B cell (primary cell): ENCODE data around the gene KCNMB2. TPM values are rescaled to one million over a fixed set of nuclear protein-coding genes. Genes with fewer than 3 reads are reported as not detected.

Source experiments
- ATAC-seq: fragments of 200-7000 bp; cut with Tn5 transposase; one replicate; pipeline ENCODE4 v1.10.0; 2021; ENCODE audit warnings: low read depth, mild to moderate bottlenecking, moderate number of reproducible peaks, moderate library complexity
- CTCF ChIA-PET: fragments of 350-600 bp; sonication (Branson Sonifier 250); formaldehyde crosslinking; loops from one replicate; lab custom pipeline; 2021; ENCODE audit warnings: antibody characterized with exemption, inconsistent platforms; lab: Charles Lee
- POLR2A ChIA-PET: fragments of 350-600 bp; sonication (Branson Sonifier 250); formaldehyde crosslinking; loops from one replicate; lab custom pipeline; 2021; ENCODE audit warnings: antibody characterized with exemption; lab: Charles Lee
- DNase-seq: peaks from one replicate; pipeline ENCODE4 v3.0.0; 2013
- H2AFZ ChIP-seq: 2 replicates; pipeline ENCODE4 v1.6.1; 2012; ENCODE audit warnings: mild to moderate bottlenecking, low read depth, low read length; ENCODE audit not compliant: insufficient read depth, poor library complexity, severe bottlenecking
- H3K27ac ChIP-seq, 2 donors: 1 replicate in 1 of 2; 2 replicates in 1 of 2; pipeline ENCODE4 v1.5.1; 2012 to 2013; ENCODE audit warnings: low read length in 2 of 2, mild to moderate bottlenecking in 2 of 2, moderate library complexity in 1 of 2
- H3K27me3 ChIP-seq, 4 experiments: fragments of 200-600 bp in 1 of 4; sonication (generic) in 1 of 4; replicated peaks in 1 of 4; 1 replicate in 2 of 4; 2 replicates in 2 of 4; pipeline versions ENCODE4 v1.6.1 to v1.7.0; 2013 to 2016; ENCODE audit warnings: low read length in 3 of 4, mild to moderate bottlenecking in 2 of 4, mixed read lengths in 1 of 4, moderate library complexity in 1 of 4; ENCODE audit not compliant: insufficient read depth in 4 of 4, control insufficient read depth in 3 of 4; ENCODE audit errors: control extremely low read depth in 1 of 4
- H3K36me3 ChIP-seq, 2 experiments: replicated peaks in 1 of 2; 1 replicate in 1 of 2; 2 replicates in 1 of 2; pipeline versions ENCODE4 v1.6.1 to v1.7.1; 2013; ENCODE audit warnings: low read length in 1 of 2; ENCODE audit not compliant: insufficient read depth in 2 of 2, control insufficient read depth in 1 of 2; ENCODE audit errors: control extremely low read depth in 1 of 2, extremely low read depth in 1 of 2
- H3K4me1 ChIP-seq, 2 donors: fragments of 200-600 bp in 1 of 2; sonication (generic) in 1 of 2; 1 replicate in 1 of 2; 2 replicates in 1 of 2; pipeline versions ENCODE4 v1.5.1 to v1.6.1; 2013 to 2017; ENCODE audit warnings: low read length in 2 of 2; ENCODE audit not compliant: control insufficient read depth in 2 of 2, insufficient read depth in 2 of 2
- H3K4me2 ChIP-seq: replicated peaks from 2 replicates; pipeline ENCODE3; 2012; ENCODE audit warnings: mild to moderate bottlenecking, low read depth, low read length; ENCODE audit not compliant: poor library complexity, severe bottlenecking
- H3K4me3 ChIP-seq, 5 experiments: fragments of 200-600 bp in 1 of 5; sonication (generic) in 1 of 5; 1 replicate in 3 of 5; 2 replicates in 2 of 5; pipeline versions ENCODE4 v1.5.1 to v1.7.0; 2011 to 2016; ENCODE audit warnings: low read length in 4 of 5, mild to moderate bottlenecking in 4 of 5, low read depth in 2 of 5, control low read depth in 1 of 5, moderate library complexity in 1 of 5; ENCODE audit not compliant: insufficient read depth in 1 of 5; ENCODE audit errors: control extremely low read depth in 1 of 5, extremely low read depth in 1 of 5
- H3K79me2 ChIP-seq: fragments of 200-600 bp; sonication (generic); one replicate; pipeline ENCODE4 v1.6.0; 2016; ENCODE audit warnings: low read length; ENCODE audit not compliant: control insufficient read depth, insufficient read depth
- H3K9ac ChIP-seq: fragments of 200-600 bp; sonication (generic); 2 replicates; pipeline ENCODE4 v1.6.1; 2017; ENCODE audit warnings: mild to moderate bottlenecking, low read length, moderate library complexity
- H3K9me3 ChIP-seq, 3 donors: one replicate each; pipeline versions ENCODE4 v1.6.1 to v1.7.1; 2013; ENCODE audit warnings: low read length in 2 of 3; ENCODE audit not compliant: control insufficient read depth in 2 of 3, insufficient read depth in 1 of 3; ENCODE audit errors: control extremely low read depth in 1 of 3
- H4K20me1 ChIP-seq: 2 replicates; pipeline ENCODE4 v1.6.0; 2012; ENCODE audit warnings: mild to moderate bottlenecking, low read length; ENCODE audit not compliant: insufficient read depth, control insufficient read depth, poor library complexity, severe bottlenecking
- H3K27ac Mint-ChIP-seq: one replicate; pipeline ENCODE4 v1.8.0; 2021; ENCODE audit warnings: mixed read lengths
- H3K27me3 Mint-ChIP-seq: one replicate; pipeline ENCODE4 v1.8.0; 2021; ENCODE audit warnings: mixed read lengths
- H3K4me1 Mint-ChIP-seq: one replicate; pipeline ENCODE4 v1.8.0; 2021; ENCODE audit warnings: mixed read lengths
- H3K4me3 Mint-ChIP-seq: one replicate; pipeline ENCODE4 v1.8.0; 2021; ENCODE audit warnings: mixed read lengths
- H3K9me3 Mint-ChIP-seq: one replicate; pipeline ENCODE4 v1.8.0; 2022; ENCODE audit warnings: mixed read lengths; ENCODE audit not compliant: insufficient read depth
- EZH2 ChIP-seq: IDR thresholded peaks from 2 replicates; pipeline ENCODE4 v1.6.1; 2012; ENCODE audit warnings: borderline replicate concordance, low read depth, mild to moderate bottlenecking, moderate library complexity, low read length; ENCODE audit not compliant: insufficient read depth, poor library complexity, severe bottlenecking
- WGBS: methylation state at CpG from one replicate; pipeline ENCODE4 v1.1.5; 2013; ENCODE audit warnings: missing lambda C conversion rate; ENCODE audit not compliant: insufficient coverage; 5-methylcytosine and 5-hydroxymethylcytosine counted together
- intact Hi-C: fragments of 100-400 bp; cut with micrococcal nuclease; formaldehyde crosslinking; loops from one replicate; pipeline ENCODE4 v1.10.0; 2022
- polyA plus RNA-seq: library from polyadenylated mRNA; depleted of rRNA; stranded (reverse); fragments of >200 nt; gene quantifications from 2 replicates; pipeline ENCODE4 v1.2.3, GENCODE V29; 2012
- total RNA-seq, 2 donors: library from RNA; stranded (reverse); fragments of 120-200 nt in 1 of 2; gene quantifications; 1 replicate in 1 of 2; 2 replicates in 1 of 2; pipeline versions ENCODE4 v1.2.3 to v1.2.4, GENCODE V29; 2013 to 2022
- TF ChIP-seq, protein P1 (sequence below): fragments of 200-600 bp; IDR thresholded peaks from one replicate; pipeline ENCODE4 v1.8.0; 2022; ENCODE audit warnings: antibody characterized with exemption, mild to moderate bottlenecking

Gene KCNMB2
- total and polyA plus RNA-seq, 2 donors (not counting 1 experiment from before 2014, with no cell fraction given), result not detected

DNA sequence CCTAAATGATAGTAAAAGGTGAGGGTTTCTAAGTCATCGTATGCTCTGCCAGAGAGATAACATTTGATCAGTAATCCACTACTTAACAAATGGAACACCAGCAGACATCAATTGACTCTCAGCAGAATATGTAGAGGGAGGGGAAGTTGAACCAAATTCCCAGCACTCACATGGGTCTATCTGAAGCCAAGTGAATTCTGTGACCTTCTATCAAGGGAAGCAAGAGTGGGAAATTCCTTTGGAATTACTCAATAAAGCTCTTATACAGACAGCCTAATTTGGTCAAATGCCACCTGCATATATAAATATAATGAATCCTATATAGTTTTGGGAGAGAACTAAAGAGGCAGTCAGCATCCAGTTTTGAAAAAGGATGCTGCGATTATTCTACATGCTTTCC is 15.8 kb upstream of the KCNMB2 start:
- Mint-ChIP-seq H3K9me3 (no peaks in the 10 kb centered on the region), H3K4me1 (no peaks in the 10 kb centered on the region), H3K4me3 (no peak overlapping the region), H3K27me3 (peaks cover 4% of the 10 kb centered on the region), H3K27ac (no peak overlapping the region)
- ATAC-seq, result no peak
- ChIA-PET POLR2A (no interaction called here), CTCF (interaction anchor here (0.6 kb wide), 1 partner anchor 24 kb away, joined by 3 read pairs; no protein-coding TSS in a partner anchor)
- no peak for DNase-seq
- Histone ChIP-seq H3K4me1 (no peaks in the 10 kb centered on the region), H3K27me3 (no peaks in the 10 kb centered on the region), H3K4me3 (no peak overlapping the region), H3K79me2 (no peaks in the 10 kb centered on the region), H3K9me3 (no peaks in the 10 kb centered on the region), H3K36me3 (no peaks in the 10 kb centered on the region), H3K9ac (no peak overlapping the region), H4K20me1 (no peaks in the 10 kb centered on the region), H3K4me2 (no peak overlapping the region), H3K27ac (no peak overlapping the region), H2AFZ (no peak overlapping the region)
- intact Hi-C loops, result no loop called here
- WGBS, result no CpG with 5 or more reads among the region's 2 CpGs
- TF ChIP-seq, protein P1, sequence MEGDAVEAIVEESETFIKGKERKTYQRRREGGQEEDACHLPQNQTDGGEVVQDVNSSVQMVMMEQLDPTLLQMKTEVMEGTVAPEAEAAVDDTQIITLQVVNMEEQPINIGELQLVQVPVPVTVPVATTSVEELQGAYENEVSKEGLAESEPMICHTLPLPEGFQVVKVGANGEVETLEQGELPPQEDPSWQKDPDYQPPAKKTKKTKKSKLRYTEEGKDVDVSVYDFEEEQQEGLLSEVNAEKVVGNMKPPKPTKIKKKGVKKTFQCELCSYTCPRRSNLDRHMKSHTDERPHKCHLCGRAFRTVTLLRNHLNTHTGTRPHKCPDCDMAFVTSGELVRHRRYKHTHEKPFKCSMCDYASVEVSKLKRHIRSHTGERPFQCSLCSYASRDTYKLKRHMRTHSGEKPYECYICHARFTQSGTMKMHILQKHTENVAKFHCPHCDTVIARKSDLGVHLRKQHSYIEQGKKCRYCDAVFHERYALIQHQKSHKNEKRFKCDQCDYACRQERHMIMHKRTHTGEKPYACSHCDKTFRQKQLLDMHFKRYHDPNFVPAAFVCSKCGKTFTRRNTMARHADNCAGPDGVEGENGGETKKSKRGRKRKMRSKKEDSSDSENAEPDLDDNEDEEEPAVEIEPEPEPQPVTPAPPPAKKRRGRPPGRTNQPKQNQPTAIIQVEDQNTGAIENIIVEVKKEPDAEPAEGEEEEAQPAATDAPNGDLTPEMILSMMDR, result no peak
- TF ChIP-seq EZH2, result no peak

DNA sequence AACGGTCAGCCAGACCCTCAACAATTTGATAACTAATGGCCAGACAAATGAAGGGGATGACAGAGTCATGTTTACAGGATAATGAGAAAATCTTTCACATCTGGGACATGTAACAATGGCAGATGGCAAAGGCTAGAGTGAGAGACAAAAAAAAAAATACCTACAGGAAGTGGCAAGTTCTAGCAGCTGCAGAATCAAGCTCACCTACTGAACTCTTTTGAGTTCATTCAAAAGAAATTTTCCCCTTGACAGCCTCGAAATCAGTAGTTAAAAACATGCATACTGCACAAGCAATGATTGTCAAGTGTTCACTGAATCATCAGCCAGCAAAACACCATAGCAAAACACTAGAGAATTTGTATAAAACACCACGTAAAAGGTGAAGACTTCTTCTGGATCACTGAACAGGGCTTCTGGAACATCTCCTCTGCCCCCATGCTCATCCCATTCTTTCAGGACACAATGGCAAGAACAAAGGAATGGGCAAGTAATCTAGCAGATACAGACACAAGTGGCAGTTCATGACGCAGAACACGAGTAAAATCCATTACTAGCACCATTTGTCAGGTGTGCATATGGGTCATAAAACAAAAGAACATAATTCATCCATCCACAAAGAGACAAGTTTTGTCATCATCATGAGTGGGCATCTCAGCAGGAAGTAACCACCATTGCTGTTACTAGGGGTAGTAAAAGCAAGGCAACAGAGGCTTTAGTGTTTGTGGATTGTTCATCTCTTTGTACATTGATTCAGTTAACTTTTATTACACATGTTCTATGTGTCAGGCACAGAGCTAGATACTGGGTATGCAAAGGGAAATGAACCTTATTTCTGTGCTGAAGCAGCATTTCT is 13.8 kb upstream of the KCNMB2 start:
- no peak overlapping the region for H3K4me3 Mint-ChIP-seq
- DNase-seq, result no peak

More for the DNA sequence above, 13.8 kb upstream of the KCNMB2 start:
- no peaks in the 10 kb centered on the region for H3K36me3 ChIP-seq
- H4K20me1 ChIP-seq, result no peaks in the 10 kb centered on the region
- no peaks in the 10 kb centered on the region for H3K79me2 ChIP-seq
- peaks cover 1% of the 10 kb centered on the region for H3K27me3 Mint-ChIP-seq
- POLR2A ChIA-PET, result no interaction called here
- no peaks in the 10 kb centered on the region for H3K9me3 Mint-ChIP-seq
- no peaks in the 10 kb centered on the region for H3K9me3 ChIP-seq
- no peak overlapping the region for H3K4me3 ChIP-seq
- H3K4me1 Mint-ChIP-seq, result no peaks in the 10 kb centered on the region
- no peak overlapping the region for H2AFZ ChIP-seq
- no peak overlapping the region for H3K27ac Mint-ChIP-seq
- no peaks in the 10 kb centered on the region for H3K27me3 ChIP-seq
- H3K4me1 ChIP-seq, result no peaks in the 10 kb centered on the region
- no peak overlapping the region for H3K9ac ChIP-seq
- ATAC-seq, result no peak
- intact Hi-C loops, result no loop called here
- CTCF ChIA-PET, result no interaction called here
- 100% methylated on average over 1 of the region's 5 CpGs for WGBS
- TF ChIP-seq, protein P1, result no peak
- TF ChIP-seq EZH2, result no peak
- H3K4me2 ChIP-seq, result no peak overlapping the region
- H3K27ac ChIP-seq, result no peak overlapping the region
